IMR-90 (cell line): ENCODE data around the gene ATP4A. TPM values are rescaled to one million over a fixed set of nuclear protein-coding genes. Genes with fewer than 3 reads are reported as not detected.
A peak's percentile ranks its signal among the peaks of the same experiment; 100 is the strongest.

Experiments used
- ATAC-seq: fragments of 200-7000 bp; cut with Tn5 transposase; 2 replicates; pipeline ENCODE4 v1.9.1; 2020; ENCODE audit warnings: low read depth, mild to moderate bottlenecking, moderate library complexity
- BruUV-seq: library from RNA; stranded (reverse); fragments of 400-500 nt; replicated peaks from 2 replicates; lab custom pipeline; 2021; lab: Mats Ljungman, UMichigan
- CTCF ChIA-PET: fragments of 300-600 bp; formaldehyde crosslinking; extraction: SDS; loops from one replicate; lab custom pipeline; 2021; ENCODE audit warnings: antibody characterized with exemption; lab: Yijun Ruan, JAX
- POLR2A ChIA-PET: fragments of 300-600 bp; sonication (Branson Sonifier 250); formaldehyde crosslinking; loops from one replicate; lab custom pipeline; 2022; ENCODE audit warnings: antibody characterized with exemption; ENCODE audit not compliant: unreplicated experiment; lab: Charles Lee
- DNase-seq: peaks from one replicate; pipeline ENCODE4 v3.0.0; 2013
- H2AFZ ChIP-seq: replicated peaks from 2 replicates; pipeline ENCODE3; 2013; ENCODE audit warnings: low read length, mild to moderate bottlenecking; ENCODE audit not compliant: poor library complexity
- H2AK5ac ChIP-seq: 2 replicates; pipeline ENCODE4 v1.6.1; 2013; ENCODE audit warnings: low read depth, low read length, inconsistent platforms
- H2AK9ac ChIP-seq: replicated peaks from 2 replicates; pipeline ENCODE3; 2013; ENCODE audit warnings: mild to moderate bottlenecking, low read depth, low read length, moderate library complexity; ENCODE audit not compliant: poor library complexity
- H2BK120ac ChIP-seq: 2 replicates; pipeline ENCODE4 v1.6.1; 2013; ENCODE audit warnings: low read depth, low read length, inconsistent platforms
- H2BK15ac ChIP-seq: 3 replicates; pipeline ENCODE4 v1.6.1; 2013; ENCODE audit warnings: low read depth, low read length, inconsistent platforms
- H2BK20ac ChIP-seq: 2 replicates; pipeline ENCODE4 v1.6.1; 2013; ENCODE audit warnings: low read depth, mild to moderate bottlenecking, inconsistent platforms, low read length, moderate library complexity
- H2BK5ac ChIP-seq: 2 replicates; pipeline ENCODE4 v1.6.1; 2013; ENCODE audit warnings: mild to moderate bottlenecking, low read depth, low read length, inconsistent platforms; ENCODE audit not compliant: poor library complexity, severe bottlenecking
- H3K14ac ChIP-seq: replicated peaks from 2 replicates; pipeline ENCODE4 v1.6.1; 2013; ENCODE audit warnings: low read depth, low read length, inconsistent platforms
- H3K18ac ChIP-seq: 2 replicates; pipeline ENCODE4 v1.6.1; 2013; ENCODE audit warnings: low read depth, low read length, control low read depth
- H3K23ac ChIP-seq: 2 replicates; pipeline ENCODE4 v1.6.1; 2013; ENCODE audit warnings: low read depth, low read length, inconsistent platforms
- H3K27ac ChIP-seq: 2 replicates; pipeline ENCODE4 v1.5.1; 2013; ENCODE audit warnings: mild to moderate bottlenecking, control low read depth, low read length; ENCODE audit not compliant: insufficient read depth
- H3K27me3 ChIP-seq: 2 replicates; pipeline ENCODE4 v1.6.1; 2013; ENCODE audit warnings: low read length; ENCODE audit not compliant: control insufficient read depth, insufficient read depth
- H3K36me3 ChIP-seq: 2 replicates; pipeline ENCODE4 v1.6.1; 2013; ENCODE audit warnings: low read length, mixed read lengths; ENCODE audit not compliant: control insufficient read depth, insufficient read depth
- H3K4ac ChIP-seq: 2 replicates; pipeline ENCODE4 v1.6.1; 2013; ENCODE audit warnings: low read depth, low read length, inconsistent platforms
- H3K4me1 ChIP-seq: 2 replicates; pipeline ENCODE4 v1.6.1; 2013; ENCODE audit warnings: low read length, mixed read lengths; ENCODE audit not compliant: control insufficient read depth, insufficient read depth
- H3K4me2 ChIP-seq: 2 replicates; pipeline ENCODE4 v1.6.1; 2013; ENCODE audit warnings: low read depth, mild to moderate bottlenecking, control low read depth, low read length, moderate library complexity
- H3K4me3 ChIP-seq: 2 replicates; pipeline ENCODE4 v1.5.1; 2013; ENCODE audit warnings: low read depth, mild to moderate bottlenecking, control low read depth, low read length, moderate library complexity; ENCODE audit not compliant: insufficient read depth
- H3K56ac ChIP-seq: 2 replicates; pipeline ENCODE4 v1.6.1; 2013; ENCODE audit warnings: low read length, inconsistent platforms; ENCODE audit not compliant: insufficient read depth; ENCODE audit errors: extremely low read depth
- H3K79me1 ChIP-seq, 2 experiments: 2 replicates each; pipeline ENCODE4 v1.6.1; 2013; ENCODE audit warnings: low read length in 2 of 2, inconsistent platforms in 1 of 2, low read depth in 1 of 2
- H3K9ac ChIP-seq: 2 replicates; pipeline ENCODE4 v1.6.1; 2013; ENCODE audit warnings: low read depth, low read length, control low read depth
- H3K9me1 ChIP-seq: 2 replicates; pipeline ENCODE4 v1.6.1; 2013; ENCODE audit warnings: low read length, inconsistent platforms; ENCODE audit not compliant: insufficient read depth
- H3K9me3 ChIP-seq: 2 replicates; pipeline ENCODE4 v1.6.1; 2013; ENCODE audit warnings: low read length; ENCODE audit not compliant: control insufficient read depth, insufficient read depth
- H4K20me1 ChIP-seq: 2 replicates; pipeline ENCODE4 v1.6.1; 2013; ENCODE audit warnings: low read length, inconsistent platforms; ENCODE audit not compliant: insufficient read depth
- H4K5ac ChIP-seq: 2 replicates; pipeline ENCODE4 v1.6.1; 2013; ENCODE audit warnings: mild to moderate bottlenecking, low read depth, low read length, control low read depth
- H4K8ac ChIP-seq, 2 experiments: 2 replicates each; pipeline ENCODE4 v1.6.1; 2013; ENCODE audit warnings: low read depth in 2 of 2, low read length in 2 of 2, control low read depth in 1 of 2, inconsistent platforms in 1 of 2
- H4K91ac ChIP-seq: 2 replicates; pipeline ENCODE4 v1.6.1; 2013; ENCODE audit warnings: low read depth, low read length, inconsistent platforms; ENCODE audit not compliant: insufficient read depth
- BHLHE40 ChIP-seq: fragments of 150-350 bp; IDR thresholded peaks from 2 replicates; pipeline ENCODE4 v1.6.1; 2016; ENCODE audit warnings: mild to moderate bottlenecking, low read depth, low read length
- CEBPB ChIP-seq: IDR thresholded peaks from 2 replicates; pipeline ENCODE4 v1.6.1; 2012; ENCODE audit warnings: low read depth, low read length, improper control_type of control experiment
- CHD1 ChIP-seq: IDR thresholded peaks from 2 replicates; pipeline ENCODE4 v1.6.1; 2012; ENCODE audit warnings: low read depth, low read length, improper control_type of control experiment
- CTCF ChIP-seq: conservative IDR thresholded peaks from 2 replicates; pipeline ENCODE4 v1.5.1; 2012; ENCODE audit warnings: mild to moderate bottlenecking, low read depth, low read length, improper control_type of control experiment
- MAFK ChIP-seq: IDR thresholded peaks from 2 replicates; pipeline ENCODE4 v1.6.1; 2012; ENCODE audit warnings: low read depth, low read length, improper control_type of control experiment
- MAZ ChIP-seq: IDR thresholded peaks from 2 replicates; pipeline ENCODE4 v1.6.1; 2012; ENCODE audit warnings: low read depth, mild to moderate bottlenecking, low read length, improper control_type of control experiment, moderate library complexity, borderline replicate concordance
- MXI1 ChIP-seq: IDR thresholded peaks from 2 replicates; pipeline ENCODE4 v1.6.1; 2012; ENCODE audit warnings: low read depth, mild to moderate bottlenecking, low read length, moderate library complexity, borderline replicate concordance
- NFE2L2 ChIP-seq: fragments of 150-350 bp; IDR thresholded peaks from 2 replicates; pipeline ENCODE4 v1.6.1; 2016; ENCODE audit warnings: low read depth, mild to moderate bottlenecking, low read length
- POLR2A ChIP-seq: IDR thresholded peaks from 2 replicates; pipeline ENCODE4 v1.6.1; 2012; ENCODE audit warnings: mild to moderate bottlenecking, low read depth, low read length
- RAD21 ChIP-seq: IDR thresholded peaks from 2 replicates; pipeline ENCODE4 v1.6.1; 2012; ENCODE audit warnings: low read length, improper control_type of control experiment
- RCOR1 ChIP-seq: IDR thresholded peaks from 2 replicates; pipeline ENCODE4 v1.6.1; 2012; ENCODE audit warnings: mild to moderate bottlenecking, low read length, improper control_type of control experiment; ENCODE audit not compliant: insufficient replicate concordance
- RFX5 ChIP-seq: IDR thresholded peaks from 2 replicates; pipeline ENCODE4 v1.8.0; 2012; ENCODE audit warnings: low read depth, mild to moderate bottlenecking, low read length, moderate library complexity
- SMC3 ChIP-seq: fragments of 150-350 bp; IDR thresholded peaks from 2 replicates; pipeline ENCODE4 v1.6.1; 2016; ENCODE audit warnings: low read depth, mild to moderate bottlenecking, antibody characterized with exemption, low read length, moderate library complexity
- WGBS, 2 experiments: methylation state at CpG; one replicate each; pipeline versions ENCODE4 v1.1.5 to v1.1.7; 2013; ENCODE audit warnings: missing lambda C conversion rate in 2 of 2; ENCODE audit not compliant: insufficient read length in 1 of 2; ENCODE audit errors: extremely low coverage in 2 of 2; 5-methylcytosine and 5-hydroxymethylcytosine counted together
- dilution Hi-C: fragments of 300-500 bp; cut with HindIII; formaldehyde crosslinking; loops from one replicate; pipeline ENCODE4 v1.14.3; 2018; ENCODE audit warnings: low sequenced_read_pairs; ENCODE audit not compliant: unreplicated experiment
- in situ Hi-C: fragments of 300-500 bp; cut with MboI; formaldehyde crosslinking; loops from 3 replicates; pipeline ENCODE4 v1.14.3; 2019; ENCODE audit warnings: low sequenced_read_pairs, inconsistent platforms, mixed read lengths
- intact Hi-C: fragments of 100-400 bp; cut with micrococcal nuclease; formaldehyde crosslinking; loops from 2 replicates; pipeline ENCODE4 v1.10.0; 2022
- polyA plus RNA-seq, 3 experiments: library from polyadenylated mRNA; depleted of rRNA; stranded (reverse); fragments of >200 nt; gene quantifications; 2 replicates each; pipeline ENCODE4 v1.2.3, GENCODE V29; 2012; ENCODE audit warnings: low replicate concordance in 1 of 3
- total RNA-seq: library from RNA; depleted of rRNA; stranded (reverse); fragments of >200 nt; gene quantifications from 2 replicates; pipeline ENCODE4 v1.2.3, GENCODE V29; 2012
- TF ChIP-seq, protein P1 (sequence below): fragments of 150-350 bp; IDR thresholded peaks from 2 replicates; pipeline ENCODE4 v1.6.1; 2016; ENCODE audit warnings: low read depth, mild to moderate bottlenecking, low read length, moderate library complexity, borderline replicate concordance
- TF ChIP-seq, protein P2 (sequence below): fragments of 150-350 bp; IDR thresholded peaks from 2 replicates; pipeline ENCODE4 v1.6.1; 2017; ENCODE audit warnings: mild to moderate bottlenecking, antibody characterized with exemption, low read length, low read depth

Gene ATP4A
- total and polyA plus RNA-seq, 2 of the 4 experiments (the other 2 are of a cell fraction), result not detected

DNA sequence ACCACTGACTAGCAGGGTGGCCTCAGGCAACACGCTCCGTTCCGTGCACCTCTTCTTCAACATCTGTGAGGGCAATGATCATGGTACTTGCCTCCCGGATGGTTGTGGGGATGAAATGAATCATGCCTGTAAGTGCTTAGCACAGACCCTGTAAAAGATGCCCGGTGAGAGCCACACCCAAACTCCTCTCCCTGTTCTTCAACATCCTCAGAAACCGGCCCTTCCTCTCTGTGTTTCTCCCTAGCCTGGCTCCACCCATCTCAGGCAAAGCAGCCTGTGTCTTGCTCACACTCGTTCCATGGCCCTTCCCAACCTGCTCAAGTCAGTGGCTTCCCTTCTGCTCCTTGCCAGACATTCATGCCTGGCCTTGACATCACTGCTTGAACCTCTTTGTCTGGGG is 44.2 kb downstream of the ATP4A start:
- POLR2A ChIA-PET, result no interaction called here
- Histone ChIP-seq H3K4me2 (no peak overlapping the region), H2BK20ac (peak overlapping the region; percentile 85), H3K27ac (no peak overlapping the region), H2AK5ac (peak overlapping the region; percentile 99), H3K18ac (peak overlapping the region; percentile 92), H2BK15ac (peak overlapping the region; percentile 99; the same call in 2 of the 3 replicates), H3K14ac (peak overlapping the region; percentile 38), H2BK5ac (peak overlapping the region; percentile 67), H4K20me1 (no peaks in the 10 kb centered on the region), H4K91ac (peak overlapping the region; percentile 85), H3K9me1 (peaks cover 16% of the 10 kb centered on the region), H3K27me3 (no peaks in the 10 kb centered on the region), H2AFZ (peak overlapping the region; percentile 68), H3K23ac (0 out of 2 replicates have a peak overlapping the region, but pooled peaks have one; percentile 16), H2BK120ac (peak overlapping the region; percentile 82), H3K79me1 (0 out of 4 replicates have a peak, but pooled peaks cover 0 to 3% of the 10 kb centered on the region in 2 experiments), H4K8ac (peak overlapping the region; percentile 79 to 91; a peak in 3 of 4 replicates), H3K36me3 (no peaks in the 10 kb centered on the region), H3K4ac (peak overlapping the region; percentile 92), H3K56ac (no peak overlapping the region), H2AK9ac (peak overlapping the region; percentile 94), H3K4me3 (no peak overlapping the region), H4K5ac (peak overlapping the region; percentile 55), H3K9me3 (no peaks in the 10 kb centered on the region), H3K9ac (no peak overlapping the region), H3K4me1 (peaks cover 7% of the 10 kb centered on the region)
- DNase-seq (peak; percentile 27), ATAC-seq (0 out of 2 replicates have a peak, but pooled peaks have one; percentile 8)
- intact Hi-C loops, result no loop called here
- in situ Hi-C loops, result no loop called here
- no CpG with 5 or more reads among the region's 7 CpGs for WGBS, 2 experiments
- CTCF ChIA-PET, result interaction anchor here (0.6 kb wide), 1 partner anchor 30 kb away, joined by 5 read pairs; no protein-coding TSS in a partner anchor
- TF ChIP-seq RAD21 (no peak), CHD1 (no peak), BHLHE40 (no peak), MAFK (no peak), MXI1 (no peak), RCOR1 (no peak), MAZ (no peak), SMC3 (no peak), POLR2A (no peak), CEBPB (no peak), CTCF (no peak), NFE2L2 (no peak), RFX5 (no peak)
- TF ChIP-seq, protein P1, sequence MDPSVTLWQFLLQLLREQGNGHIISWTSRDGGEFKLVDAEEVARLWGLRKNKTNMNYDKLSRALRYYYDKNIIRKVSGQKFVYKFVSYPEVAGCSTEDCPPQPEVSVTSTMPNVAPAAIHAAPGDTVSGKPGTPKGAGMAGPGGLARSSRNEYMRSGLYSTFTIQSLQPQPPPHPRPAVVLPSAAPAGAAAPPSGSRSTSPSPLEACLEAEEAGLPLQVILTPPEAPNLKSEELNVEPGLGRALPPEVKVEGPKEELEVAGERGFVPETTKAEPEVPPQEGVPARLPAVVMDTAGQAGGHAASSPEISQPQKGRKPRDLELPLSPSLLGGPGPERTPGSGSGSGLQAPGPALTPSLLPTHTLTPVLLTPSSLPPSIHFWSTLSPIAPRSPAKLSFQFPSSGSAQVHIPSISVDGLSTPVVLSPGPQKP, result no peak
- TF ChIP-seq, protein P2, sequence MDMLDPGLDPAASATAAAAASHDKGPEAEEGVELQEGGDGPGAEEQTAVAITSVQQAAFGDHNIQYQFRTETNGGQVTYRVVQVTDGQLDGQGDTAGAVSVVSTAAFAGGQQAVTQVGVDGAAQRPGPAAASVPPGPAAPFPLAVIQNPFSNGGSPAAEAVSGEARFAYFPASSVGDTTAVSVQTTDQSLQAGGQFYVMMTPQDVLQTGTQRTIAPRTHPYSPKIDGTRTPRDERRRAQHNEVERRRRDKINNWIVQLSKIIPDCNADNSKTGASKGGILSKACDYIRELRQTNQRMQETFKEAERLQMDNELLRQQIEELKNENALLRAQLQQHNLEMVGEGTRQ, result no peak
- BruUV-seq, result no TSS peak
- dilution Hi-C loops, result no loop called here
